HG03064 (cell line): ENCODE results near the gene BLOC1S5.

ENCODE experiments used
- ATAC-seq: cut with Tn5 transposase; IDR thresholded peaks from one replicate; pipeline ENCODE4 v1.9.1; 2021; ENCODE audit warnings: low read depth; ENCODE audit not compliant: unreplicated experiment

The BLOC1S5 gene

DNA sequence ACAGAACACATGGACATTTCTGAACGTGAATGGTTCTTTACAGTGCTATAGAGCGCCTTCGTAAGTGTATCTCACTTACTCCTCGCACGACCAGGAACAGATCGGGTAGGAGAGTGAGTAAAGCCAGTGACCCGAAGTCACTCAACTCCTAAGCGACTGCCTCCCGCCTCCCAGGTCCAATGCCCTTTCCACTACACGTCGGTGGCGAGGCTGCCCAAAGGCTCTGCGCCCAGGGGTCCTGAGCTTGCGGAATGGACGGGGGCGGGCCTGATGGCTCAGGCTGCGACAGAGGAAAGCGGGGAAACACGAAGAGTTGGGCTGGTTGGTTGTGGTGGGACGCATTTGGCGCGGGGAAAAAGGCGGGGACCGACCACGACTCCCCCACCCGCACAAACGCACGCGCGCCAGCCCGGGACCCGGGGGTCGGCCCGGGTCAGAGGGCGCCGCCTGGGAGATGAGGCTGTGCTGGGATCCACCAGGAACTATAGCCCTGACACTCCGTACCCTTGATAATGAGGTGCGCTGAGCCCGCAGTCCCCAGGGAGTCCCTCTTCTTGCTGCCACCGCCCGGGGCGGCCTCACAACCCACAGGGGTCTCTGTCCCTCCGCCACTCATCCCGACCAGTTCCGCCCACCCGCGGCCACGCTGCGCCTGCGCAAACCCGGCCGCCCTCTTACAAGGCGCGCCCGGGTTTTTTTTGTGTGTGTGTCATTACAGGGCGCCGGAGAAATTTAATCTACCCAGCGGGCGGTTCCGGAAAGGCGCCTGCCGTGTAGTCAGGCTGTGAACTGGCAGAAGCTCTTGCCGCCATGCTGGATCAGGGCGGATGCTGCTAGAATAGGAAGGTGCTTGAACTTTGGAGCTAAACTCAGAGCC is at the start of gene BLOC1S5:
TSS of gene BLOC1S5 (minus strand) at position 629 of the 877 bp plus-strand sequence. CDS start at position 616, 13 bp downstream.
- ATAC-seq: peak; percentile 93

- ATAC-seq: no peak
Observed at GRCh38 chr6:8113131-8113654, 49.0 kb upstream of the BLOC1S5 start.

DNA sequence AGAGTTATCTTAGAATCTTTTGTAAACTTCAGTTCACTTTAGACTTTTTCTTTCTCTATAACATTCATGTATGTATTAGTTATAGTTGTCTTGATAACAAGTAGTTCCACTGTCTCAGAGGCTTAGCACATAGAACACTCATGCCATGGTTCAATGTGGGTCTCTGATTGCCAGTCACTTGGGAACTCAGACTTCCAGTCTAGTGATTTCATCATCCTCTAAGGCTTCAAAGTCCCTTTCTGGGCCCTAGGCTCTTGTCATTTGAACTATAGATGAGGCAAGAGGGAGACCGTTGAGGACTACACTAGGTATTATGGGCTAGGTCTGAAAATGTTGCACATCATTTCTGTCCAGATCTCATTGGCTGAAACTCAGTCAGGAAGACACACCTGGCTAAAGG is 46.5 kb upstream of the BLOC1S5 start:
- ATAC-seq: no peak

- ATAC-seq: peak; percentile 72
Observed at GRCh38 chr6:8110117-8110721, 46.0 kb upstream of the BLOC1S5 start.

DNA sequence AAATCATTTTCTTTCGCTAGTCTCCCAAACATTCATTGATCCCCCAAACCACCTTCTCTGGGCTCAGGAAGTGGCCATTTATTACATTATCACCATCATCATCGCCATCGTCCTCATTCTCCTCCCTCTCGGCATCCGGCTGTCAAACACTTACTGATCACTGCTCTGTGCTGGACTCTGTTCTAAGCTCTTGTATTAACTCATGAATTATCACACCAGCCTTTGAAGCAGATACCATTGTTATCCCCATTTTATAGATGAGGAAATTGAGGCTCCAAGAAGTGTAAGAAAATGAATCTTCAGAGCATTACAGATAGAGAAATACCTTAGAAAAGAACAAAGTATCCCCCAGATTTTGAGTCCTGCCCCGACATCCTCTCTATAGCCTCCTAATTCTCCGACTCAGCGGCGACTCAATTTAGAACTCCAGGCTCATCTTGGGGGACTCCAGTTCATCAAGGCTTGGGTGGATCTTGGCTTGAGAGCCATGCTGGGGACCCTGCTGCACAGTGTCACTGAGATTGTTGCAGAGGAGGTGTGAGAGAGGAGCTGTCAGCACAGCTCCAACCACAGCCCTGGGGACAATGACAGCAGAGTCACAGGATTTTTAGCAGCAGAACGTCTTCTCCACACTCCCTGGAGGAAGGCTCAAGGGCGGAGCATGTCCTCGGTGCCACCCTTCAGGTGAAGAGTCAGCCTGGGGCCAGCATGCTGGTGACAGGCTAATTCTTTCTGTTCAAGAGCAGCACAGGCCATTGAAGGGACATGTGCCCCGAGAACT is 44.8 kb upstream of the BLOC1S5 start:
- no peak for ATAC-seq

DNA sequence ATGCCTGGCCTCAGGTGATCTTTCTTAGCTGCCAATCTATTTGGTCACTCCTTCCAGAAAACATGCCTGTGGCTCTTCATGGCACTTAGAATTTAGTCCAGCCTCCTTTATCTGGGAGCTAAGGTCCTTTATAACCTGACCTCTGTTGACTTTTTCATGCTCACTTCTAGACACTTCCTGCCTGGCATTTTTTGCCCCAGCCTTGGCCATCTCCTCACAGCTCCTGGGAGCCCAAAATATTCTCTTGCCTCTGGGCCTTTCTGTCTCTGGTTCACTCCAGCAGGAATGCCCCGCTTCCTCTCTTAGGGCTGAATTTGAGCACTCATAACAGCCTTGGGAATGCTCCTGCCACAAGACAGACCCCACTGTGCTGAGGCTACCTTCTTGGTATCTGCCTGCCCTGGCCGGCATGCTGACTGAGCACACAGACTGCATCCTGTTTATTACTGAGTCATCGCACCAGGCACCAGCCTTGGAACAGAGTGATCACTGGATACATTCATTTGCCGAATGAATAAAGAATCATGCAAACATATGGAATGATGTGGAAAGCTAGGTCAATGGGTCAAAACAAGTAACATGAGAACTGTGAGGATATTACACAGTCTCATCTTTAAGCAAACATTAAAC is 44.0 kb upstream of the BLOC1S5 start:
- ATAC-seq: no peak

GRCh38 chr6:8105791-8106190 is 41.6 kb upstream of the BLOC1S5 start:
- no peak for ATAC-seq

GRCh38 chr6:8103726-8104125 is 39.5 kb upstream of the BLOC1S5 start:
- ATAC-seq: no peak

DNA sequence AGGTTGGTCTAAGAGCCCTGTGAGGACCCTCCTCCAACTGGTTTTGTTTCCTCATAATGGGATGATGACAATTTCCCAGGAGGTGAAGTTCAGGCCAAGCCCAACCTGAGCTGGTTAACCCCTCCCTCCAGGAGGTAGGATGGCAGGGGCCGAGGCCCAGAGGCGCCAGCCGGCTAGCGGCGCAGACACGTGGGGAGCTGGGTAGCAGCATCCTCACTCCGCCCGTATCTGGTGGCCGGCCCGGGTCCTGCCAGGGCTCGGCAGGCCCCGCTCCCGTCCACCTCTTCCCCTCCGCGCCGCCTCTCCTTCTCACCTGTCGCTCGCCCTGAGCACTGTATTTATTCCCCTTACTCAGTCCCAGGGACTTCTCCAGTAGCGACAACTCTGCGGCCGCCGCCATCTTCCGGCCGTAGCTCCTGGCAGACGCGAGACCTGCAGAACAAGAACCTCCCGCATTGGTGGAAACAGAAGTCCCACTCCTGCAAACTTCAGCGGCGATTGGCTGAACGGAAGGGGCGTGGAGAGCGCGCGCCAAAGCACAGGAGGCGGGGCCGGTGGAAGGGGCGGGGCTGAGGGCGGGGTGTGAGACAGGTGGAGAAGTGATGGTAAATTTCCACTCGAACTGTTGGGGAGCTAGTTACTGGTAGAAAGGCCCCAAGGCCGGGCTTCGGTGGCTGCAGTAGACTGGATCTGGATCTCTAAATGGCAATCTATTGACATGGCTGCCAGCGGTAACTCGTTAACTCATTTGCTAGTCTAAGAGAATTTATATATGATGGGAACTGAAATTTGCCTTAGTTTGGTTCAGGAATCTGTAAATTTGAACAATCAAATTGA is 38.2 kb upstream of the BLOC1S5 start, which contains the start of gene EEF1E1:
TSS of gene EEF1E1 (minus strand) at position 427 of the 837 bp plus-strand sequence. CDS start at position 400, 27 bp downstream.
- peak; percentile 99 for ATAC-seq

DNA sequence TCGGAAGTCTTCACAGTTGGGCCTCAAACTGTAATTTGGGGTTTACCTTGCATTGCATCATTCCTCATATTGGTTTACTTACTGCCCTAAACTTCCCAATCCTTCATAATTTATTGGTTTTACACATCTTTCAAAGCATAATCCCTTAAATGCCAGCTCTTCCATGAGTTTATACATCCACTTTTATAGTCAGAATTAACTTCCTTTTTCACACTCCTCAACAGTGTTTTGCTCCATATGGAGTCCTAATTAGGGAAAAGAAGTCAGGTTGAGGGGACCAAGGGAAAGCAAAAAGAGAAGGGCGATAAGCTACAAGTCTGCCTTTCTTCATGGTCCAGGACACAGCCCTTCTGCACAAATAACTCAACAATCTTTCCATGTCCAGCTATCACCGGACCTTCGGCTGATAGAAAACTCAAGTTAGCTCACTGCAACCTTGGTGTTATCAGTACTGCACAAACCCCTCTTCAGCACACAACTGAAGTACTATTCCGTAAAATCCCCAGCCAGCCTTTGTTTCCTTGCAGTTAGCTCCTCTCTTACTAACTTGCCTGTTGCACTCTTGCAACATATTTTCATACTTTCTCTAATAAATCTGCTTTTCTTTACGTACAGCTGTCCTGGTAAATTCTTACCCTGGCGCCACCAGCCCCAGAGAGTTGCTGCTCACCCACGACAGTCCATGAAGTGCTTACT is 36.1 kb upstream of the BLOC1S5 start:
- no peak for ATAC-seq

GRCh38 chr6:8090650-8091049 is 26.5 kb upstream of the BLOC1S5 start:
- no peak for ATAC-seq

- no peak for ATAC-seq
Observed at GRCh38 chr6:8088886-8089285, 24.7 kb upstream of the BLOC1S5 start.

GRCh38 chr6:8087870-8088754 is 23.9 kb upstream of the BLOC1S5 start:
- no peak for ATAC-seq

DNA sequence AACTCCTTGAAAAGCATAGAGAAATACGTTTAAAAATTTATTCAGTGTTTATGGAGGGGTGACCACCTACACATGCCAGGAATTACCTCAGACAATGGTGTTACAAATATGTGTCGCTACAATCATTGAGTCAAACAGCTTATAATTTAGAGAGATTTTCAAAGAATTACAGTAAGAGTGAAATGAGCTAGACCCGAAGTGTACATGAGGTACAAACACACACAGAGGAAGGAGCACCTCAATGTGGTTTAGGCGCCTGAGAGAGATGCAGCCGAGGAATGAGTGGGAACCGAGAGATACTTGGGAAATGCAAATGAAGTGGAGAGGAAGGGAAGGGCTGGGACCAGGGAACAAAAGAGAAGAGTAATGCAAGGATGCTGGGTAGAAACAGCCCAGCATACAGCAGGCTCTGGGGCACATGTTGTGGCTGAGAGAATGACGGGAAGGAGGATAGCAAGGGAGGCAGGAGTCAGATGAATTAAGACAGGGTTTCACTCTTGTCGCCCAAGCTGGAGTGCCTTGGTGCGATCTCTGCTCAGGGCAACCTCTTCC is 22.6 kb upstream of the BLOC1S5 start:
- no peak for ATAC-seq

DNA sequence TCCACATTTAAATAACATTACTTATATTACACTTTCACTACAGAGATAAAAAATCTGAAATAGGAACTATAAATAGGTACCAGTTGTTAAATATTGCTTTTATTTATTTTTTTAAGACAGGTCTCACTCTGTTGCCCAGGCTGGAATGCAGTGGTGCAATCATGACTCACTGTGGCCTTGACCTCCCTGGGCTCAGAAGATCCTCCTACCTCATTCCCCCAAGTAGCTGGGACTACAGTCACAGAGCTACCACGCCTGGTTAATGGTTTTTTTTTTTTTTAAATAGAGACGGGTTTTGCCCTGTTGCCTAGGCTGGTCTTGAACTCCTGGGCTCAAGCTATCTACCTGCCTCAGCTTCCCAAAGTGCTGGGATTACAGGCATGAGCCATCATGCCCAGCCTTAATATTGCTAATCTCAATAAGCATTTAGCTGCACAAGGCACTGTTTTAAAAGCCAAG is 20.9 kb upstream of the BLOC1S5 start:
- no peak for ATAC-seq

- ATAC-seq: no peak
Observed at GRCh38 chr6:8084586-8084985, 20.4 kb upstream of the BLOC1S5 start.
